ENCODE measurements around the gene UBE2H. TPM values are rescaled to one million over a fixed set of nuclear protein-coding genes. Genes with fewer than 3 reads are reported as not detected.
A peak's percentile ranks its signal among the peaks of the same experiment; 100 is the strongest.

Gene UBE2H
- total RNA-seq, 1 donor from 2014 or later = 114 TPM

DNA sequence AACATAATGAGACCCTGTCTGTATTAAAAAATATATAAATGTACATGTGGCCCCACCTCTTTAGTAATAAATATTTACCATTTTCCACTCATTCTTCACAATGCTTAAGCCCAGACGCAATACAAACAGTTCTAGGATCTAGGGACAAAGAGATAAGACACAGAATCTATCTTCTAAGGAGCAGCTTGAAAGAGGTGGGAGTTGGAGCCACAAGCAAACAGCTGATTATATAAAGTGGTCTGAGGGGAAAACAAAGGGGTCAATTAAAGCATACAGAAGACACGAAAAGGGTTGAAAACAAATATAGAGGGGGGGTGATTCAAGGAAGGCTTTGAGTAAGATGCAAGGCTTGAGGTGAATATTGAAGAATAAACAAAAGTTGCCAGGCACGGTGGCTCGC lies 43.1 kb downstream of the UBE2H start:
- peaks cover 17% of the 10 kb centered on the region for H3F3A ChIP-seq (ENCODE audit: low read depth)
- H3K9me3 ChIP-seq (ENCODE audit: low read depth) = no peaks in the 10 kb centered on the region
- H3K79me2 ChIP-seq (ENCODE audit: low read depth) = peaks cover 100% of the 10 kb centered on the region
- Mint-ChIP-seq H3K4me3 (no peak overlapping the region), H3K9me3 (peaks cover 2% of the 10 kb centered on the region), H3K27ac (no peak overlapping the region), H3K36me3 (peaks cover 36% of the 10 kb centered on the region), H3K27me3 (ENCODE audit: insufficient read depth, low read depth) (peaks cover 6% of the 10 kb centered on the region), H3K4me1 (peaks cover 17% of the 10 kb centered on the region)
- H4K20me1 ChIP-seq (ENCODE audit: low read depth) = peaks cover 90% of the 10 kb centered on the region
- H3K27ac ChIP-seq = peak overlapping the region; percentile 68
- H3K36me3 ChIP-seq = no peaks in the 10 kb centered on the region
- no peak overlapping the region for H3K4me3 ChIP-seq
- H3K9ac ChIP-seq = no peak overlapping the region
- DNase-seq (ENCODE audit: low spot score) = no peak
- no peaks in the 10 kb centered on the region for H3K27me3 ChIP-seq
- H2AFZ ChIP-seq (replicated peaks) = no peak overlapping the region
- TF ChIP-seq EZH2phosphoT487 (IDR thresholded peaks at IDR 0.05) (no peak), EZH2 (IDR thresholded peaks at IDR 0.05) (no peak)
- TF ChIP-seq, protein P1, sequence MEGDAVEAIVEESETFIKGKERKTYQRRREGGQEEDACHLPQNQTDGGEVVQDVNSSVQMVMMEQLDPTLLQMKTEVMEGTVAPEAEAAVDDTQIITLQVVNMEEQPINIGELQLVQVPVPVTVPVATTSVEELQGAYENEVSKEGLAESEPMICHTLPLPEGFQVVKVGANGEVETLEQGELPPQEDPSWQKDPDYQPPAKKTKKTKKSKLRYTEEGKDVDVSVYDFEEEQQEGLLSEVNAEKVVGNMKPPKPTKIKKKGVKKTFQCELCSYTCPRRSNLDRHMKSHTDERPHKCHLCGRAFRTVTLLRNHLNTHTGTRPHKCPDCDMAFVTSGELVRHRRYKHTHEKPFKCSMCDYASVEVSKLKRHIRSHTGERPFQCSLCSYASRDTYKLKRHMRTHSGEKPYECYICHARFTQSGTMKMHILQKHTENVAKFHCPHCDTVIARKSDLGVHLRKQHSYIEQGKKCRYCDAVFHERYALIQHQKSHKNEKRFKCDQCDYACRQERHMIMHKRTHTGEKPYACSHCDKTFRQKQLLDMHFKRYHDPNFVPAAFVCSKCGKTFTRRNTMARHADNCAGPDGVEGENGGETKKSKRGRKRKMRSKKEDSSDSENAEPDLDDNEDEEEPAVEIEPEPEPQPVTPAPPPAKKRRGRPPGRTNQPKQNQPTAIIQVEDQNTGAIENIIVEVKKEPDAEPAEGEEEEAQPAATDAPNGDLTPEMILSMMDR (IDR thresholded peaks at IDR 0.05) = no peak
- H3K4me1 ChIP-seq = peaks cover 26% of the 10 kb centered on the region
- H3K4me2 ChIP-seq = no peak overlapping the region

GRCh38 chr7:129908181-129908580 lies 44.6 kb downstream of the UBE2H start:
- H3K4me2 ChIP-seq = peak overlapping the region; percentile 9
- H3K36me3 Mint-ChIP-seq = peaks cover 36% of the 10 kb centered on the region
- H2AFZ ChIP-seq (replicated peaks) = no peak overlapping the region
- H3K27me3 ChIP-seq = no peaks in the 10 kb centered on the region
- peaks cover 19% of the 10 kb centered on the region for H3K4me1 Mint-ChIP-seq
- H3K27ac Mint-ChIP-seq = no peak overlapping the region
- H3K79me2 ChIP-seq (ENCODE audit: low read depth) = peaks cover 100% of the 10 kb centered on the region
- TF ChIP-seq EZH2phosphoT487 (IDR thresholded peaks at IDR 0.05) (no peak), EZH2 (IDR thresholded peaks at IDR 0.05) (no peak)
- peaks cover 6% of the 10 kb centered on the region for H3K27me3 Mint-ChIP-seq (ENCODE audit: insufficient read depth, low read depth)
- peaks cover 17% of the 10 kb centered on the region for H3F3A ChIP-seq (ENCODE audit: low read depth)
- H3K9me3 ChIP-seq (ENCODE audit: low read depth) = no peaks in the 10 kb centered on the region
- no peaks in the 10 kb centered on the region for H3K36me3 ChIP-seq
- H3K4me3 ChIP-seq = no peak overlapping the region
- H3K9me3 Mint-ChIP-seq = peaks cover 2% of the 10 kb centered on the region
- peaks cover 90% of the 10 kb centered on the region for H4K20me1 ChIP-seq (ENCODE audit: low read depth)
- peak overlapping the region; percentile 36 for H3K27ac ChIP-seq
- H3K4me1 ChIP-seq = peaks cover 26% of the 10 kb centered on the region
- no peak overlapping the region for H3K4me3 Mint-ChIP-seq
- no peak overlapping the region for H3K9ac ChIP-seq
- no peak for DNase-seq (ENCODE audit: low spot score)

DNA sequence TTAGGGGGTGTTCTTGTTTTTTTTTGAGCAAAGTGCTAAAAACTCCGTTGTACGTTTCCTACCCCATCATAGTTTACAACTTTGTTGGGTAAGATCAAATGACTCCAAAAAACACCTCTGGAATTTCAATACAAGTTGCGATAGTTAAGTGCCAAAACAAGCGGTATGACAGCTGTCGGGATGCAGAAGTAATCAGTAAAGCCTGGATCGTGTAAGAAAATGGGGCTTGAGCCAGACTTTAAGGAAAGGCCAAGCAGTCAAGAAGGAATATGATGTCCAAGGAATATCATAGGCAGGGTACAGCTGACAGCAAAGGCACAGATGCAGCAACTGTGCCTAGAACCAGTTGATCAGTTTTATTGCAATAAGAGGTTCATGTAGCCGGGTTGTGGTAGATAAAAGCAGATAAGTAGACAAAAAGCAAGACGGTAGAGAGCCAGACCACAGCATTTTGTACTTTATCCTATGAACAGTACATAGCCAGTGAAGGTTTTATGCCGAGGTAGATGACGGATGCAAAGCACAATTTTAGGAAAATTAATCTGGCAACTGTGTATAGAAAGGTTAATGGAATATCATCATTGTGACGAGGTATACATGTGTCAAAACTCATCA lies 45.5 kb downstream of the UBE2H start:
- Histone ChIP-seq H3F3A (ENCODE audit: low read depth) (peaks cover 17% of the 10 kb centered on the region), H3K9me3 (ENCODE audit: low read depth) (no peaks in the 10 kb centered on the region), H3K36me3 (no peaks in the 10 kb centered on the region), H3K27ac (peak overlapping the region; percentile 32), H3K27me3 (no peaks in the 10 kb centered on the region), H4K20me1 (ENCODE audit: low read depth) (peaks cover 91% of the 10 kb centered on the region), H3K4me2 (no peak overlapping the region), H3K79me2 (ENCODE audit: low read depth) (peaks cover 100% of the 10 kb centered on the region), H3K4me1 (peaks cover 26% of the 10 kb centered on the region), H2AFZ (replicated peaks) (no peak overlapping the region), H3K4me3 (no peak overlapping the region), H3K9ac (no peak overlapping the region)
- TF ChIP-seq, protein P1 (IDR thresholded peaks at IDR 0.05) = no peak
- TF ChIP-seq EZH2phosphoT487 (IDR thresholded peaks at IDR 0.05) (no peak), EZH2 (IDR thresholded peaks at IDR 0.05) (no peak)
- H3K9me3 Mint-ChIP-seq = peaks cover 2% of the 10 kb centered on the region
- peaks cover 6% of the 10 kb centered on the region for H3K27me3 Mint-ChIP-seq (ENCODE audit: insufficient read depth, low read depth)
- DNase-seq (ENCODE audit: low spot score) = no peak
- peaks cover 36% of the 10 kb centered on the region for H3K36me3 Mint-ChIP-seq
- peaks cover 19% of the 10 kb centered on the region for H3K4me1 Mint-ChIP-seq
- no peak overlapping the region for H3K4me3 Mint-ChIP-seq
- H3K27ac Mint-ChIP-seq = no peak overlapping the region

DNA sequence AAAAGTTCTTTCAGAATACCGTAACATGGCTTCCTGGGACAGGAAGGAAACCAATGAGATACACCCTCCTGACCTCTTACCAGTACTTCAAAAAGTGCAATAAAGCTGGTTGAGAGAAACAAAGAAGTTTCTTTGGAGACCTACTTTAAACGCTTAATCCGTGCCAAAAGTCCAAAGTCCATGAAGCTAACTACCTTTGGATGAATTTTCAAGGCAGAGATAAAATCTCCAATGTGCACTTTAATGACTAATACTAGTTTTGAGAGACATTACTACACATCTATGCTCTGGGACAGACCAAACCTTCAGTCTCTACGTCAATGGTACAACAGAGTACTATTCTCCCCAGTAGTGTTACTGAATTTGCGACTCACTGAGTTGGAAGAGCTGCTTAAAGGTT lies 46.1 kb downstream of the UBE2H start:
- Histone ChIP-seq H3K4me1 (peaks cover 26% of the 10 kb centered on the region), H3K79me2 (ENCODE audit: low read depth) (peaks cover 100% of the 10 kb centered on the region), H3K4me3 (no peak overlapping the region), H3K9me3 (ENCODE audit: low read depth) (no peaks in the 10 kb centered on the region), H2AFZ (replicated peaks) (no peak overlapping the region), H3F3A (ENCODE audit: low read depth) (peaks cover 17% of the 10 kb centered on the region), H3K27me3 (no peaks in the 10 kb centered on the region), H3K36me3 (no peaks in the 10 kb centered on the region), H4K20me1 (ENCODE audit: low read depth) (peaks cover 91% of the 10 kb centered on the region), H3K9ac (no peak overlapping the region), H3K4me2 (no peak overlapping the region), H3K27ac (peak overlapping the region; percentile 32)
- TF ChIP-seq, protein P1 (IDR thresholded peaks at IDR 0.05) = no peak
- TF ChIP-seq EZH2phosphoT487 (IDR thresholded peaks at IDR 0.05) = no peak
- TF ChIP-seq EZH2 (IDR thresholded peaks at IDR 0.05) = no peak
- no peak for DNase-seq (ENCODE audit: low spot score)
- Mint-ChIP-seq H3K4me1 (peaks cover 19% of the 10 kb centered on the region), H3K4me3 (no peak overlapping the region), H3K9me3 (peaks cover 2% of the 10 kb centered on the region), H3K27me3 (ENCODE audit: insufficient read depth, low read depth) (peaks cover 6% of the 10 kb centered on the region), H3K36me3 (peaks cover 36% of the 10 kb centered on the region), H3K27ac (no peak overlapping the region)

All from neural progenitor cell (in vitro differentiated cells).